Right renal cortex interstitium (tissue), 3 donors: ENCODE results near the gene SYNDIG1L. TPM values are rescaled to one million over a fixed set of nuclear protein-coding genes. Genes with fewer than 3 reads are reported as not detected.

ENCODE experiments used
- DNase-seq, 3 donors: peaks; one replicate each; pipeline ENCODE4 v3.0.0-alpha.2; 2013; ENCODE audit warnings: low read depth in 3 of 3, low spot score in 2 of 3
- polyA plus RNA-seq, 3 donors: library from polyadenylated mRNA; unstranded; fragments of 120-200 nt; gene quantifications; one replicate each; pipeline ENCODE4 v1.2.1, GENCODE V29; 2013; ENCODE audit not compliant: insufficient read length in 3 of 3

SYNDIG1L gene
- polyA plus RNA-seq, 3 donors: 0.18 to 0.28 (median 0.24) TPM

DNA sequence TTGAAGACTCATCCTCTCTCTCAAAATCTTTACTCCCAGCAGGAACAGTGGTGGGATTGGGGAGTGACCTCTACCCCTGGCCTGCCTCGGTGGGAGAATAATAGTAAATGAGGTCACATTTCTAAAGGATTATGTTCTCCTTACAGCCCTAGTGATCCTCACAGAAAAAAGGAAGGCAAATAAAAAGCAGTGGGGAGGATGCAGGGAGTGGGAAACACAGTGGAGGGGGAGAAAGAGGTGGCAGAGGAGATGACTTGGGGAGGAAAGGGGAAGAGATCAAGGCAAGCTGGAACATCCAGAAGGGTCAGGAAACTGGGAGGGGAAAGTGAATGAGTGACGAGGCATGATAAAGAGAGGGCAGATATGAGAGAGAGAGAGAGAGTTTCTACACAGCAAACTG is 8.3 kb upstream of the SYNDIG1L start:
- no peak for DNase-seq

DNA sequence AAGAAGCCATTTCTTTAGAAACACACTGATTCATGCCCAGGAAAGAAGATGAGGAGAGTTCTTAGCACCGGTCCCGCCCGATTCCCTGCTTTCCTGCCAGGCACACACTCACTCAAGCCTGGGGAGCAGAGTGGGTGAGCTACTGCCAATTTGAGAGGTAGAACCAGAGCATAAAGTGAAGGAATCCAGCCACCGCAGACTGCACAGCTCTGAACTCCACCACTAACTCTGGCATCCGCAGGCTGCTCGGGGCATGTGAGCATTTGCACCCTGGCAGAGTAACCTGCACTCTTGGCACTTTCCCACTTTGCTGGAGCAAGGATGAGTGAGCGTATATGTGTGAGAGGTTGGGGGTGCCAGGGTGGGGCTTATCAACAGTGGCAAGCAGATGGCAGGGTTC is 4.0 kb upstream of the SYNDIG1L start:
- DNase-seq: no peak

DNA sequence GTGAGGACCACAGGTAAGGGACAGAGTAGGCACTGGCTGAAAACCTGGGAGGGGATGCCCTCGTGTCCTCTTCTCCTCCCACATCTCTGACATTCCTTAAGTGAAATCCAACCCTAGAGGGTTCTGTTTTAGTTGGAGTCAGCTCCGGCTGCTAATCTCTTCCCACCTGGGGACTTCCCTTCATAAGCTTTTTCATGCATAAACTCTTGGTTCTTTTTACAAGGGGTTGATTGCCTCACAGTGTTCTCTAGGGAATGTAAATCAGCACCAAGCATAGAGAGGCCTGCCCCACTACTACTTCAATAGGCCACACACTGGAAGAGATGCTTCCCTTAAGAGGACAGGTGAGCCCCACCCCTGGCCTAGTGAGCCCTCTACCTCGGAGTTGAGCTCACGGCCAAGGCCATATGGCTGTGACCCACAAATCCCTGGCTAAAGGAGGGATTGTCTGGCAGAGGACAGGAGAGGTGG is 3.2 kb upstream of the SYNDIG1L start:
- DNase-seq: no peak

DNA sequence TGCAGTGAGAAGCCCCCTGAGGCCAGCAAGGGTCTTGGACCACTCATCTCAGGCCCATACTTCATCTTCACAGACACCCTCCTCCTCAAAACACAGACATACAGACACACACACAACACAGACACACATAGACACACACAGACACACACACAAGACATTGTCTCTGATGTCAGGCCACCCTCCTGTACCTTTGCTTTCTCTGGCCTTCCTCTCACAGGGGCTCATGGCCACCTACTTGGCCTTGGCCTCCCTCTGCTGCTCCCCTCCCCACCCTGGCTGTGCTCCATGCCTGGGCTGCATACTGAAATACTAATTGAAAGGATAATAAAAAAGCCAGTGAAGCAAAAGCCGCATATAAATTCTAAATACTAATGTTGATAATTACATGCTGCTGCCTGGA is 1.6 kb upstream of the SYNDIG1L start:
- no peak for DNase-seq

DNA sequence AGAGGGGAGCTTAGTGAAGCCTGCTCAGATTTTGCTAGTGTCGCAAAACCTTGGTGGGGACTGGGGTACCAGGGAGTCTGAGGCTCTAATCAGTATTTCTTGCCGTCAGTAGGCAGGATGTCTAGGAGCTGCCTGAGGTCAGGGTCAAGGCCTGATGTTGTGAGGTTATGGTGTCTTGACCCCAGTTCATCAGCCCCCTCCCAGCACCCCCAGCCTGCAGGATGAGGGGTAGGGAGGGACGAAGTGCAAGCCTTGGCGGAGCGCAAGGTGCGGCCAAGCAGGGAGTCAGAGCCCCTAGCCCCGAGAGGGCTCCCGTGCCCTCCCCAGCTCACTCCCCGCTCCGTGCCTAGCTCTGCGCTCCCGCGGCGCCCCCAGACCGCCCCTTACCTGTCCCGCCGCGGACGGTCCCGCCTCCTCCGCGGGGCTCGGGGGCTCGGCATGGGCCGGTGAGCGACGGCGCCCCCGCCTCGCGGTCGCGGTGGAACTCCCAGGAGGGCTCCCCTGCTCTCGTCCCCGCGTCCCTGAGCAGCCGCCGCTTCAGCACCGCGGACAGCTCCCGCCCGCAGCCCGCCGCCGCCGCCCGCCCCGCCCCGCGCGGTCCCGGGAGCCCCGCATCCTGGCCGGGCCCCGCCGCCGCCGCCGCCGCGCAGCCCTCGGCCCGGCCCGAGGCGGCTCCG is 347 bp downstream of the SYNDIG1L start:
- no peak for DNase-seq

DNA sequence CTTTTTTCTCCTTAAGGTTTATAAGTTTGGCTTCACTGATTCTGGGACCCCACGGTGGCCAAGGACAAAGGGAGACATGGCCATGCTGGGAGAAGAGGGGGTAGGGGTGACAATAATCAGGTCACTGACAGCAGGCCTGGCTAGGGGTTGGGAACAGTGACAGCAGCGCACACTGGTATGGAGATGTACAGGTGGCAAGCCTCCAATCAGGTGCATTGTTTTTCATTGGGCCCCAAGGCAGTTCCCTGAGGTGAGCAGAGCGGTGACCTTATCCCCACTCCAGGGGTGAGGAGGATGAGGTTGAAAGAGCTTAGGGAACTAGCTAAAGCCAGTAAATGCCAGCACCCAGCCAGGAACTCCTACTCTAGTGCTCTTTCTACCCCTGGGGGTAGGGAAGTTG is 1.4 kb downstream of the SYNDIG1L start:
- no peak for DNase-seq

DNA sequence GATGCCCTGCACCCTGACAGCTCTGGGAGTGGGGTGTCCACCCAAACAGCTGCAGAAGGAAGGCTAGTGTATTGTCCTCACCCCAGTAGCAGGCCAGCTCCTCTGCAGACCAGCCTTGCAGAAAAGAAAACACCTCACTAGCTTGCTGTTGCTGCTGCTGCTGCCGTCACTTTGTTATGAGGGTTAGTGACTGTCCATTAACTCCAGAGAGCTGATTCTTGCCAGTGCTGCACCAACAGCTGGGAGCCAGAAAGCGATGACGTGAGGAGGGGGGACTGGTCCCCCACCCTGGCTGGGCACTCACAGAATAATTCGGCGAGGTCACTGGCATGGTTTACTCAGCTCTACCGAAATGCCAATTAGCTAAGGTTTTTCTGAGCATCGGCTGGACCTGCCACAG is 2.8 kb downstream of the SYNDIG1L start:
- no peak for DNase-seq

DNA sequence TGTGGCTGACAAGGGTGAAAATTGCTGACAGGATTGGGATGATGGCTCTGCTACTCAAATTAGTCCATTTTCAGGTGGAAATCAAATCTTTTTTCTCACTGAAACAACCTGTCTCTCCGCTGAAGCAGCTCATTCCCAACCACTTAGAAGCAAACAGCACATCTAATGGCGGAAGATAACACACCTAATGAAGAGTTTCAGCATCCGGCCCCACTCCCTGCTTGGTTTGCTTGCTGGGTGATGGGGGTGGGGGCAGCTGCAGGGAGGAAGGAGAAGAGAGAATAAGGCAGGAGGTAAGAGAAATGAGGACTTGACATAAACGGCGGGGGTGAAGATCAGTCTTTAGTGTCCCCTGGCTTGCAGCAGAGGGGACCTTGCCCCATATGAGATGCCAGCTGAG is 4.0 kb downstream of the SYNDIG1L start:
- DNase-seq: no peak

GRCh38 chr14:74419086-74419485 is 6.9 kb downstream of the SYNDIG1L start:
- no peak for DNase-seq

- no peak for DNase-seq
Measured at GRCh38 chr14:74418031-74418430, 8.0 kb downstream of the SYNDIG1L start.

DNA sequence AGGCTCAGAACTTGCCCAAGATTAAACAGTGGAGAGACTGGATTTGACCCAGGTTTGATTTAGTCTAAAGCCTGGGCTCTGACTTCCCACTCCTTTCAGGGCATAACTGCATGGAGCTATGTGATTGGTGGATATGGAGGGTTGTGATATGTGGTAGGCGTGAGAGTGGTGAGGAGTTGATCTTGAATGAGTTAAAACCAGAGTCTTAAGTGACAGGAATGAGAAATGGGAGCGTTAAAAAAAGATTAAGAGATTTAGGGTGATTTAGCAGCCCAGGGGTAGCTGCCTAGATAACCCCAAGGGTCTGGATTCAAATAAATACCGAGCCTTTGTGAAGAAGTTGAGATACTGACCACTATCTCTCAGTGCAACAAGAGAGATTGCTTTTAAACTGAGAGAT is 8.4 kb downstream of the SYNDIG1L start:
- no peak for DNase-seq

- DNase-seq: no peak
Measured at GRCh38 chr14:74417201-74417600, 8.8 kb downstream of the SYNDIG1L start.

DNA sequence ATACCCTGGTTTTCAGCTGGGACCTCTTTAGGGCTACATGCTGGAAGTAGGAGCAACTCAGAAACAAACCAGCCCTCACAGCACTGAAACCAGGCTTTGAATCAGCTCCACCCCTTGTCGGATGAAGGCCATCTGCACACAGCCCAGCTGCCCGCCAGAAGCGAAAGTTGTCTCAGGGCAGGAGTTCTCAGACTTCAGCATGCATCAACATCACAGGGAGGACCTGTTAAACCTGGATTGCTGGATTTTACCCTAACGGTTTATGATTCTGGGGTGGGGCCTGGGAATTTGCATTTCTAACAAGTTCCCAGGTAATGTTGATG is 10.9 kb downstream of the SYNDIG1L start:
- DNase-seq: no peak

DNA sequence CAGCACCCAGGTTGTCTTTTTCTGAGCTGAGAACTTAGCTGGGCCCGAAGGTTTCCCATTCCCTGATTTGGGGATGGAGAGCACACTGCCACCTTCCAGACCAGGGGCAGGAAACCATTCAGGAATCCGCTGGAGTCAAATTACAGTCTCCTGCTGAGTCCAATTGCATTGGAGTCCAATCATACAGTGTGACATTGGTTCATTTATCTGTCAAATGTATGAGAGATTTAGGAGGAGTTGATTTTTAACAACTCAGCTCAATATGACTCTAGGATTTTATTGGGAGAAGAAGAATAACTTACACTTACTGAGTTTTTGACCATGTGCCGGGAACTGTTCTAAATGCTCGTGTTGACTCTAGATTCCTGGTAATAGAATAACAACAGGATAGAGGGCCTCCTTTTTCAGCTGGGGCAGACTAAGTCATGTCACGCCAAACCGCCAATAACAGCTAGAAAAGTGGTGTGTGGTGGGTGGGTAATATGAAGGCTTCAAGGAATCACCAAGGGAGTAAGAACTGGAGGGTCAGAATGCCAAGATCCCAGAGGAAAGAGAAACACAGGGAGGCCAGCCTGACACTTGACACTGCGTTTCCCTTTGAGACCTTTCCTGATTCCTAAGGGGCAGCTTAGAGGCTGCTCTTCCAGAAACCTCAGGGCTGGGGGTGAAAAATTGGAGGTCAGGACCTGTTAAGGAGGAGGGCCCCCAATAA is 11.5 kb downstream of the SYNDIG1L start:
- no peak for DNase-seq

- DNase-seq: no peak
Measured at GRCh38 chr14:74413627-74414026, 12.4 kb downstream of the SYNDIG1L start.

DNA sequence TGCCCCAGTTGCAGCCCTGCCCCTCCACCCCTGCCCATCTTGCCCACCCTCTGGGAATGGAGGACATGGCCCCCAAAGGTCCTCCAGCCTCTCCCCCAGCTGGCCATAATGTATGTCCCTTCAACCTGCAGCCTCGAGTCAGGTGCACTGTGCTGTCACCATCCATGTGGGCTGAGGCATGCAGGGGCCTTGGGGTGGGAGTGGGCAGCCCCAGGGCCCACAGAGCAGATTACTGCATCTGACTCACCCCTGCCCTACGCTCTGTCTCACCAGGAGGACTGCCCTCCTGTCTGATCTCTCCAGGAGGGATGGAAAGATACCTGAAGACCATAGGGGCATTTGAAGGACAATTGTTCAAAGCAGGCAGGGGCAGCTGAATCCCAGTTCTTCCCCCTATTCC is 13.3 kb downstream of the SYNDIG1L start:
- DNase-seq: no peak

- no peak for DNase-seq
Measured at GRCh38 chr14:74411671-74412070, 14.3 kb downstream of the SYNDIG1L start.

DNA sequence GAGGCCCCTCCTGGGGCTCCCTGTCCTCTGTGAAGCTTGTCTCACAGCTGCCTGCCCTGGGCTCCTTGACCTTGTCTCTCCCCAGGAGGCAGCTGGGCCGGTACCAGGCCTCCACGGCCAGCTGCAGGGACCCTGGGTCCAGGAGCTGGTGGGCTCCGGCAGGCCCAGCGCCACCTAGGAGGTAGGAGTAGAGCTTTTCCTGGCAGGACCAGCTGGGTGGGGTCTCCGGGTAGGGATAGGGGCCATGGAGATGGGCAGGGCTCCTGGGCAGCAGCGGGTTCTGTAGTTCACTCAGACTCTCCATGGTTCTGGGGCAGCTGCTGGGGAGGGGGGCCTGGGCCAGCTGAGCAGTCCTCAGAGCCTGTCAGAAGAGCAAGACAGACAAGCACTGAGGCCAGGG is 16.6 kb downstream of the SYNDIG1L start:
- no peak for DNase-seq

DNA sequence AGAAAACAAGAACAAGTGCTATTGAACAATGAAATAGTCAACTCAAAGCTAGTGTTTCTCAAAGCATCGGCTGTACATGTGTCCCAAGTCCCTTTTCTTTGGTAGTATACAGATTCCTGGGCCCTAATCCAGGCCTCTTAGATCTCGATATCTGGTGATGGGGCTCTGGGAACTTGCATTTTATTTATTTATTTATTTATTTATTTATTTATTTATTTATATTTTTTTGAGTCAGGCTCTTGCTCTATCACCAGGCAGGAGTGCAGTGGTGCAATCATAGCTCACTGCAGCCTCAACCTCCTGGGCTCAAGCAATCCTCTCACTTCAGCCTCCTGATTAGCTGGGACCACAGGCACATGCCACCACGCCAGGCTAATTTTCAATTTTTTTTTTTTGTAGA is 17.1 kb downstream of the SYNDIG1L start:
- DNase-seq: no peak

- DNase-seq: no peak
Measured at GRCh38 chr14:74407801-74408154, 18.2 kb downstream of the SYNDIG1L start.

GRCh38 chr14:74407021-74407800 is 18.8 kb downstream of the SYNDIG1L start:
- no peak for DNase-seq

DNA sequence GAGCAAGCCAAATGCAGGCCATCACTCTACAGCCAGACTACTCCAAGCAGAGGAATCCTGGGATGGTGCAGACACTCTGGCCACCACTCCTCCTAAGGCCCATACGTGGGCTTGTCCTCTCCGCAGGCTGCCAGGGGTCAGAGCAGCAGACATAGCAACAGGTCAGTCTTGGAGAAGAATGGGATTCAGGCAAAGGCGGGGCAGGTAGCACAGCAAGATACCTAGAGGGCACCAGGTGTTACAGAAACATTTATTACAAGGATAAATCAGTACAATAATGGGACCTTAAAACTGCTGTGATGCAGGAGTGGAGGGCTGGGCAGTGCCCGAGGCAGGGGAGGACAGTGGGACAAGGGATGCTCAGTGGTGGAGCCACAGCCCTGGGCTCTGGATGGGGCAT is 20.3 kb downstream of the SYNDIG1L start:
- no peak for DNase-seq
